Colonic mucosa (tissue), 4 donors: ENCODE measurements around the gene BRIP1. TPM values are rescaled to one million over a fixed set of nuclear protein-coding genes. Genes with fewer than 3 reads are reported as not detected.

ENCODE experiments used
- DNase-seq: peaks from one replicate; pipeline ENCODE4 v3.0.0-alpha.2; 2020
- H3K27ac ChIP-seq: fragments of 200-600 bp; one replicate; pipeline ENCODE4 v1.8.0; 2021
- H3K27me3 ChIP-seq: fragments of 200-600 bp; one replicate; pipeline ENCODE4 v1.8.0; 2021
- H3K36me3 ChIP-seq: fragments of 200-600 bp; one replicate; pipeline ENCODE4 v1.8.0; 2021
- H3K4me1 ChIP-seq: fragments of 200-600 bp; one replicate; pipeline ENCODE4 v1.8.0; 2021; ENCODE audit warnings: mild to moderate bottlenecking
- H3K4me3 ChIP-seq: fragments of 200-600 bp; one replicate; pipeline ENCODE4 v1.8.0; 2021
- H3K9ac ChIP-seq, 2 donors: one replicate each; pipeline ENCODE4 v1.7.0; 2013; ENCODE audit warnings: control low read depth in 2 of 2, low read depth in 2 of 2, low read length in 2 of 2
- H3K9me3 ChIP-seq: fragments of 200-600 bp; one replicate; pipeline ENCODE4 v1.8.0; 2021
- CTCF ChIP-seq: fragments of 200-600 bp; IDR thresholded peaks from one replicate; pipeline ENCODE4 v1.8.0; 2022; ENCODE audit warnings: antibody characterized with exemption, mild to moderate bottlenecking
- intact Hi-C: fragments of 100-400 bp; cut with DNase I; formaldehyde crosslinking; loops from one replicate; pipeline ENCODE4 v1.14.1; 2022
- total RNA-seq, 2 donors: library from RNA; stranded (reverse); fragmentation: NEBNext Ultra II Directional in 1 of 2; extraction: Animal tissue kit (Norgen Biotek cat#: 25700) in 1 of 2; gene quantifications; one replicate each; pipeline ENCODE4 v1.2.1, GENCODE V29; 2021
- donor health status: healthy.
- donor health status: DM: no; HTN: no; CAD: no.
- donor health status: DM: no; HTN: no; CAD: no.

The BRIP1 gene
- total RNA-seq, 2 donors from 2014 or later = 3.3 to 10.1 TPM

- no peak for TF ChIP-seq CTCF
- H3K9ac ChIP-seq = no peak overlapping the region
- no peaks in the 10 kb centered on the region for H3K4me1 ChIP-seq
- no peaks in the 10 kb centered on the region for H3K27me3 ChIP-seq
- H3K36me3 ChIP-seq = no peaks in the 10 kb centered on the region
- intact Hi-C loops = no loop called here
- no peak for DNase-seq
- H3K9me3 ChIP-seq = no peaks in the 10 kb centered on the region
- no peak overlapping the region for H3K4me3 ChIP-seq
- no peak overlapping the region for H3K27ac ChIP-seq
These were observed 212.6 kb downstream of the BRIP1 start for GRCh38 chr17:61650749-61651148.

- Histone ChIP-seq H3K4me3 (no peak overlapping the region), H3K9ac (no peak overlapping the region), H3K36me3 (no peaks in the 10 kb centered on the region), H3K9me3 (no peaks in the 10 kb centered on the region), H3K4me1 (no peaks in the 10 kb centered on the region), H3K27me3 (no peaks in the 10 kb centered on the region), H3K27ac (no peak overlapping the region)
- DNase-seq = no peak
- TF ChIP-seq CTCF = no peak
- intact Hi-C loops = no loop called here
These were observed 214.7 kb downstream of the BRIP1 start for GRCh38 chr17:61648587-61648986.

- intact Hi-C loops = no loop called here
- Histone ChIP-seq H3K4me3 (no peak overlapping the region), H3K36me3 (no peaks in the 10 kb centered on the region), H3K4me1 (no peaks in the 10 kb centered on the region), H3K27ac (no peak overlapping the region), H3K27me3 (no peaks in the 10 kb centered on the region), H3K9me3 (no peaks in the 10 kb centered on the region), H3K9ac (no peak overlapping the region)
- no peak for TF ChIP-seq CTCF
- no peak for DNase-seq
These were observed 216.3 kb downstream of the BRIP1 start for GRCh38 chr17:61647047-61647446.

- Histone ChIP-seq H3K9me3 (no peaks in the 10 kb centered on the region), H3K27me3 (no peaks in the 10 kb centered on the region), H3K9ac (no peak overlapping the region), H3K4me3 (no peak overlapping the region), H3K4me1 (no peaks in the 10 kb centered on the region), H3K36me3 (no peaks in the 10 kb centered on the region), H3K27ac (no peak overlapping the region)
- TF ChIP-seq CTCF = no peak
- intact Hi-C loops = no loop called here
- no peak for DNase-seq
These were observed 216.8 kb downstream of the BRIP1 start for GRCh38 chr17:61646482-61646881.

- H3K9ac ChIP-seq = no peak overlapping the region
- no peak overlapping the region for H3K4me3 ChIP-seq
- H3K27ac ChIP-seq = no peak overlapping the region
- H3K36me3 ChIP-seq = no peaks in the 10 kb centered on the region
- H3K27me3 ChIP-seq = no peaks in the 10 kb centered on the region
- no peak for DNase-seq
- no peaks in the 10 kb centered on the region for H3K9me3 ChIP-seq
- intact Hi-C loops = no loop called here
- TF ChIP-seq CTCF = no peak
- H3K4me1 ChIP-seq = no peaks in the 10 kb centered on the region
These were observed 217.4 kb downstream of the BRIP1 start for GRCh38 chr17:61645920-61646319.
